ENCODE data around the gene RASGRF2.

The RASGRF2 gene

GRCh38 chr5:81213070-81213469, 252.9 kb downstream of the RASGRF2 start:
- DNase-seq: no peak

- no peak for DNase-seq
Measured at GRCh38 chr5:81214848-81215247, 254.7 kb downstream of the RASGRF2 start.

- DNase-seq: no peak
Measured at GRCh38 chr5:81216152-81216551, 256.0 kb downstream of the RASGRF2 start.

- DNase-seq: no peak
Measured at GRCh38 chr5:81219389-81219788, 259.2 kb downstream of the RASGRF2 start.

GRCh38 chr5:81222285-81222684, 262.1 kb downstream of the RASGRF2 start:
- no peak for DNase-seq

- DNase-seq: no peak
Measured at GRCh38 chr5:81225463-81225862, 265.3 kb downstream of the RASGRF2 start.

- DNase-seq: no peak
Measured at GRCh38 chr5:81226286-81226685, 266.1 kb downstream of the RASGRF2 start.

- no peak for DNase-seq
Measured at GRCh38 chr5:81226949-81227348, 266.8 kb downstream of the RASGRF2 start.

- no peak for DNase-seq
Measured at GRCh38 chr5:81228084-81228483, 267.9 kb downstream of the RASGRF2 start.

- DNase-seq: no peak
Measured at GRCh38 chr5:81230416-81230815, 270.3 kb downstream of the RASGRF2 start.

- DNase-seq: no peak
Measured at GRCh38 chr5:81232464-81233079, 272.4 kb downstream of the RASGRF2 start.

GRCh38 chr5:81233080-81233634, 273.0 kb downstream of the RASGRF2 start, which contains the start of gene CKMT2:
TSS of gene CKMT2 (plus strand) at chr5:81233322. CDS start at chr5:81251133, 17,811 bp downstream.
- no peak for DNase-seq

- DNase-seq: no peak
Measured at GRCh38 chr5:81234299-81234698, 274.1 kb downstream of the RASGRF2 start.

- DNase-seq: no peak
Measured at GRCh38 chr5:81234801-81235200, 274.6 kb downstream of the RASGRF2 start.

- DNase-seq: no peak
Measured at GRCh38 chr5:81235287-81236072, 275.3 kb downstream of the RASGRF2 start.

GRCh38 chr5:81238460-81238859, 278.3 kb downstream of the RASGRF2 start:
- no peak for DNase-seq

- no peak for DNase-seq
Measured at GRCh38 chr5:81239613-81240012, 279.4 kb downstream of the RASGRF2 start.

- no peak for DNase-seq
Measured at GRCh38 chr5:81241001-81241400, 280.8 kb downstream of the RASGRF2 start.

GRCh38 chr5:81241961-81242648, 281.9 kb downstream of the RASGRF2 start:
- DNase-seq: no peak

- no peak for DNase-seq
Measured at GRCh38 chr5:81242906-81243436, 282.8 kb downstream of the RASGRF2 start.

GRCh38 chr5:81244451-81244850, 284.3 kb downstream of the RASGRF2 start:
- no peak for DNase-seq

- DNase-seq: no peak
Measured at GRCh38 chr5:81245871-81246235, 285.7 kb downstream of the RASGRF2 start.

GRCh38 chr5:81246697-81247096, 286.5 kb downstream of the RASGRF2 start:
- DNase-seq: no peak

Measured in stimulated activated naive CD4-positive, alpha-beta T cell (primary cell).